Adrenal gland (tissue), 19 donors: ENCODE measurements around the gene ADH5. TPM values are rescaled to one million over a fixed set of nuclear protein-coding genes. Genes with fewer than 3 reads are reported as not detected.

Source experiments
- DNase-seq, 7 donors: peaks; one replicate each; pipeline ENCODE4 v3.0.0-alpha.2; 2019 to 2020
- H3K27ac ChIP-seq, 5 donors: fragments of 200-600 bp; sonication (generic) in 4 of 5; 1 replicate in 3 of 5; 2 replicates in 2 of 5; pipeline versions ENCODE4 v1.5.1 to v1.8.0; 2016 to 2020; ENCODE audit warnings: mild to moderate bottlenecking in 1 of 5
- H3K27me3 ChIP-seq: fragments of 200-600 bp; 2 replicates; pipeline ENCODE4 v1.8.0; 2021
- H3K36me3 ChIP-seq, 2 donors: fragments of 200-600 bp; replicated peaks in 1 of 2; 1 replicate in 1 of 2; 2 replicates in 1 of 2; pipeline versions ENCODE4 v1.5.1 to v1.8.0; 2018 to 2022
- H3K4me1 ChIP-seq, 2 donors: fragments of 200-600 bp; replicated peaks in 1 of 2; 1 replicate in 1 of 2; 2 replicates in 1 of 2; pipeline versions ENCODE4 v1.5.1 to v1.8.0; 2018 to 2021
- H3K4me3 ChIP-seq, 4 donors: fragments of 200-600 bp; sonication (generic) in 3 of 4; one replicate each; pipeline ENCODE4 v1.5.1; 2016 to 2018
- H3K9me3 ChIP-seq, 3 donors: fragments of 200-600 bp; sonication (generic) in 1 of 3; replicated peaks in 1 of 3; 1 replicate in 2 of 3; 2 replicates in 1 of 3; pipeline versions ENCODE4 v1.5.1 to v1.8.0; 2016 to 2021
- POLR2A ChIP-seq, 2 donors: fragments of 450-650 bp; IDR thresholded peaks; one replicate each; pipeline ENCODE4 v1.6.1; 2017; ENCODE audit warnings: antibody characterized with exemption in 2 of 2, mild to moderate bottlenecking in 2 of 2, moderate library complexity in 1 of 2
- WGBS, 4 donors: extraction: QIAGEN DNeasy Blood & Tissue Kit in 2 of 4; methylation state at CpG; one replicate each; pipeline versions ENCODE4 v1.1.5 to v1.1.7; 2013 to 2017; 5-methylcytosine and 5-hydroxymethylcytosine counted together
- intact Hi-C, 2 donors: fragments of 100-400 bp; cut with DNase I; formaldehyde crosslinking; loops; one replicate each; pipeline versions ENCODE4 v1.14.1 to v1.15.0; 2022 to 2023
- long read RNA-seq, 10 donors: library from polyadenylated mRNA in 3 of 10; unstranded in 2 of 10; stranded (forward) in 1 of 10; transcript quantifications; one replicate each; pipeline ENCODE4 v2.0.0 and lab custom pipeline, GENCODE V29; 2021 to 2026
- polyA plus RNA-seq, 3 donors: library from polyadenylated mRNA; stranded (reverse); fragments of 200-250 nt in 2 of 3; fragments of 350-450 nt in 1 of 3; fragmentation: Illumina TruSeq in 1 of 3; extraction: RNeasy Lipid Tissue Mini Kit (QIAGEN cat#74804) in 1 of 3; gene quantifications; one replicate each; pipeline ENCODE4 v1.2.3, GENCODE V29; 2013 to 2014
- total RNA-seq, 9 donors: library from RNA; depleted of rRNA in 4 of 9; stranded (reverse); fragments of >200 nt in 4 of 9; fragments of 120-200 nt in 1 of 9; fragmentation: NEBNext Ultra II Directional in 1 of 9; extraction: Animal tissue kit (Norgen Biotek cat#: 25700) in 1 of 9; gene quantifications; one replicate each; pipeline versions ENCODE4 v1.1.0 to v1.2.4, GENCODE V29; 2013 to 2023
- TF ChIP-seq, protein P1 (sequence below), 6 experiments: fragments of 450-650 bp in 4 of 6; fragments of 200-600 bp in 2 of 6; sonication (generic) in 1 of 6; IDR thresholded peaks; 1 replicate in 5 of 6; 2 replicates in 1 of 6; pipeline versions ENCODE4 v1.5.1 to v1.8.0; 2016 to 2021; ENCODE audit warnings: antibody characterized with exemption in 6 of 6, mild to moderate bottlenecking in 2 of 6, moderate library complexity in 1 of 6
- donor health status: healthy with polysubstance abuse.
- donor health status: Bipolar disorder and iron deficiency.
- donor health status: DM: yes; HTN: yes; CAD: no.
- donor health status: DM: no; HTN: no; CAD: no.
- donor health status: DM: no; HTN: no; CAD: no.
- donor health status: DM: yes; HTN: yes; CAD: no.

The ADH5 gene
- total RNA-seq (100 to 1,000 TPM in 6 of 9 donors, 10 to 100 TPM in 3; 87.3 to 145 (median 120) TPM), polyA plus RNA-seq (10 to 100 TPM; 50.1 to 99.3 (median 70.5) TPM)
- long read RNA-seq, donor 1, transcript ADH5-201 (9 exons, 2,615 nt) = major isoform, 35 of 73 reads
- long read RNA-seq, donor 1, partial matches to known transcripts = 38 of 73 reads
- long read RNA-seq, donor 1, other reads (novel, unspliced or antisense) = 0 of 73 reads
- long read RNA-seq, donor 2, transcript ADH5-201 (9 exons, 2,615 nt) = major isoform, 21 of 69 reads
- long read RNA-seq, donor 2, partial matches to known transcripts = 44 of 69 reads
- long read RNA-seq, donor 2, other reads (novel, unspliced or antisense) = 0 of 69 reads
- long read RNA-seq, donor 3, transcript ADH5-201 (9 exons, 2,615 nt) = major isoform, 31 of 50 reads
- long read RNA-seq, donor 3, partial matches to known transcripts = 18 of 50 reads
- long read RNA-seq, donor 3, other reads (novel, unspliced or antisense) = 0 of 50 reads
- long read RNA-seq, donor 4, transcript ADH5-201 (9 exons, 2,615 nt) = major isoform, 46 of 58 reads
- long read RNA-seq, donor 4, partial matches to known transcripts = 10 of 58 reads
- long read RNA-seq, donor 4, other reads (novel, unspliced or antisense) = 2 of 58 reads
- long read RNA-seq, donor 5, transcript ADH5-201 (9 exons, 2,615 nt) = major isoform, 109 of 120 reads
- long read RNA-seq, donor 5, partial matches to known transcripts = 9 of 120 reads
- long read RNA-seq, donor 5, other reads (novel, unspliced or antisense) = 2 of 120 reads
- long read RNA-seq, donor 6, transcript ADH5-201 (9 exons, 2,615 nt) = major isoform, 29 of 47 reads
- long read RNA-seq, donor 6, partial matches to known transcripts = 15 of 47 reads
- long read RNA-seq, donor 6, other reads (novel, unspliced or antisense) = 2 of 47 reads
- long read RNA-seq, donor 7, transcript ADH5-201 (9 exons, 2,615 nt) = major isoform, 5 of 11 reads
- long read RNA-seq, donor 7, partial matches to known transcripts = 6 of 11 reads
- long read RNA-seq, donor 7, other reads (novel, unspliced or antisense) = 0 of 11 reads
- long read RNA-seq, donor 8, transcript ADH5-201 (9 exons, 2,615 nt) = major isoform, 30 of 103 reads
- long read RNA-seq, donor 8, partial matches to known transcripts = 66 of 103 reads
- long read RNA-seq, donor 8, other reads (novel, unspliced or antisense) = 5 of 103 reads
- long read RNA-seq, donor 9, transcript ADH5-201 (9 exons, 2,615 nt) = major isoform, 39 of 67 reads
- long read RNA-seq, donor 9, partial matches to known transcripts = 27 of 67 reads
- long read RNA-seq, donor 9, other reads (novel, unspliced or antisense) = 0 of 67 reads
- long read RNA-seq, donor 10, transcript ADH5-201 (9 exons, 2,615 nt) = major isoform, 8 of 22 reads
- long read RNA-seq, donor 10, partial matches to known transcripts = 13 of 22 reads
- long read RNA-seq, donor 10, other reads (novel, unspliced or antisense) = 0 of 22 reads

DNA sequence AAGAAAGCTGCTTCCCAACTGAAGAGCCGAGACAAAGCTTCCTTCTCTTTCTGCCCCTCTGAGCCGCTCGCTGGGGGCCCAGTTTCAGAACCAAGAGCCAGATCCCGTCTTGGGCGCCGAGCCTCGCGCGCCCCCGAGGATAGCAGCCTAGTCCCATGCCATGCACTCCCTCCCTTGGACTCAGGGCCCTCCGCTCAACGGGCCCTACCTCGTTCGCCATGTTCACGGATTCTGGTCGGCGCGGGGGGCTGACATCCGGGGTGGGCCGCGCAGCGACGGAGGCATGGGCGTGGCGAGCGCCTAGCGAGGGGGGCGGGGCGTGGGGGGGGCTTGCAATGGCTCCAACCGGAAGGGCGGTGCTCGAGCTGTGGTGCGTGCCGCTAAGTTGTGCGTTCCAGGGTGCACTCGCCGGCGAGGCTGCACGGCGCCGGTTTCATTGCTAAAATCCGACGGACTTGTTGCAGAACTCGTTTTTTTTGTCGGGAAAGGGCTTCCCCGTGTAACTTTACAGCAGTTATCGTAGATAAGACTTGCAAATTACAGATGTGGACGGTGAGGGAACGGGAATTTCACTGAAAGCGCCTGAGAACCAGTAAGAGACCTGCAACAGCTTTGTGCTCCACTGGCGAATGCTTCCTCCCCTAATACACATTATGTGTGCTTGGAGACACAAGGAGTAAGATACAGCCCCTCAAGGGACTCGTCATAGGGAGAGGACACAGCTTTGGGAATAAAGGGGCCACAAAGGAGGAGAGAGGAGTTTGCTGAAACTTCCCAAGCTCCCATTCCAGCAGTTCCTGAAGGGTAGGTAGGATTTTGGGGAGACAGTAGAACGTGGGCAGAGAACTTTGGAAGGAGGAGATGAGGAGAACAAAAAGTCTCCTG, at the start of gene ADH5:
Gene ADH5 (minus strand): TSS at position 308 of the 885 bp plus-strand sequence. CDS start 88 bp downstream, at position 220.
- intact Hi-C loops = no loop called here
- TF ChIP-seq, protein P1, sequence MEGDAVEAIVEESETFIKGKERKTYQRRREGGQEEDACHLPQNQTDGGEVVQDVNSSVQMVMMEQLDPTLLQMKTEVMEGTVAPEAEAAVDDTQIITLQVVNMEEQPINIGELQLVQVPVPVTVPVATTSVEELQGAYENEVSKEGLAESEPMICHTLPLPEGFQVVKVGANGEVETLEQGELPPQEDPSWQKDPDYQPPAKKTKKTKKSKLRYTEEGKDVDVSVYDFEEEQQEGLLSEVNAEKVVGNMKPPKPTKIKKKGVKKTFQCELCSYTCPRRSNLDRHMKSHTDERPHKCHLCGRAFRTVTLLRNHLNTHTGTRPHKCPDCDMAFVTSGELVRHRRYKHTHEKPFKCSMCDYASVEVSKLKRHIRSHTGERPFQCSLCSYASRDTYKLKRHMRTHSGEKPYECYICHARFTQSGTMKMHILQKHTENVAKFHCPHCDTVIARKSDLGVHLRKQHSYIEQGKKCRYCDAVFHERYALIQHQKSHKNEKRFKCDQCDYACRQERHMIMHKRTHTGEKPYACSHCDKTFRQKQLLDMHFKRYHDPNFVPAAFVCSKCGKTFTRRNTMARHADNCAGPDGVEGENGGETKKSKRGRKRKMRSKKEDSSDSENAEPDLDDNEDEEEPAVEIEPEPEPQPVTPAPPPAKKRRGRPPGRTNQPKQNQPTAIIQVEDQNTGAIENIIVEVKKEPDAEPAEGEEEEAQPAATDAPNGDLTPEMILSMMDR (IDR thresholded peaks at IDR 0.05) = no peak
- peak; percentile 33 to 85 for TF ChIP-seq POLR2A (IDR thresholded peaks at IDR 0.05)
- Histone ChIP-seq H3K27me3 (no peaks in the 10 kb centered on the region), H3K4me3 (peak within 1 kb of the TSS; percentile 16 to 99 (median 61)), H3K4me1 (peaks cover 0 to 25% of the 10 kb centered on the region in 2 donors), H3K36me3 (peaks cover 0 to 14% of the 10 kb centered on the region in 2 donors), H3K9me3 (no peaks in the 10 kb centered on the region), H3K27ac (peak within 1 kb of the TSS; percentile 67 to 97 (median 94))
- 0 to 1% (median 1%) methylated on average over 11 to 53 of the region's 53 CpGs for WGBS, 4 donors
- DNase-seq = peak; percentile 82 to 92 (median 88)

DNA sequence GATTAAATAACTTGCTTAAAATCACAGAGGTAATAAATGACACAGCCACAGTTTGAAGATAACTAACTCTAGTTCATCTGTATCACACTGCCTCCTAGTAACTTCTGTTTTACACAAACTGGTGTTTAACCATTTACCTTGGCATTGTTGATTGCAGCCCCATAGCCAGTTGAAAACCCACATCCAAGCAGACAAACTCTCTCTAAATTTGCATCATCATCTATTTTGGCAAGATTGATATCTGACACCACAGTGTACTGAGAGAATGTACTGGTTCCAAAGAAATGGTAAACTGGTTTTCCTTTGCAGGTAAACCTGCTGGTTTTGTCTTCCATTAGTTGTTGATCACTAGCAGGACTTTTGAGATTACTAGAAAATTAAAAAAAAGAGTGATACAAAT, 47.7 kb upstream of the ADH5 start:
- no peak for DNase-seq
- Histone ChIP-seq H3K36me3 (no peaks in the 10 kb centered on the region), H3K4me3 (no peak overlapping the region), H3K9me3 (no peaks in the 10 kb centered on the region), H3K4me1 (no peaks in the 10 kb centered on the region), H3K27ac (no peak overlapping the region), H3K27me3 (no peaks in the 10 kb centered on the region)
- intact Hi-C loops = loop anchor here in 1 of 2 donors (10.0 kb wide), 1 partner anchor 268 kb away; no protein-coding TSS in a partner anchor
- TF ChIP-seq, protein P1 (IDR thresholded peaks at IDR 0.05) = no peak
- TF ChIP-seq POLR2A (IDR thresholded peaks at IDR 0.05) = no peak

DNA sequence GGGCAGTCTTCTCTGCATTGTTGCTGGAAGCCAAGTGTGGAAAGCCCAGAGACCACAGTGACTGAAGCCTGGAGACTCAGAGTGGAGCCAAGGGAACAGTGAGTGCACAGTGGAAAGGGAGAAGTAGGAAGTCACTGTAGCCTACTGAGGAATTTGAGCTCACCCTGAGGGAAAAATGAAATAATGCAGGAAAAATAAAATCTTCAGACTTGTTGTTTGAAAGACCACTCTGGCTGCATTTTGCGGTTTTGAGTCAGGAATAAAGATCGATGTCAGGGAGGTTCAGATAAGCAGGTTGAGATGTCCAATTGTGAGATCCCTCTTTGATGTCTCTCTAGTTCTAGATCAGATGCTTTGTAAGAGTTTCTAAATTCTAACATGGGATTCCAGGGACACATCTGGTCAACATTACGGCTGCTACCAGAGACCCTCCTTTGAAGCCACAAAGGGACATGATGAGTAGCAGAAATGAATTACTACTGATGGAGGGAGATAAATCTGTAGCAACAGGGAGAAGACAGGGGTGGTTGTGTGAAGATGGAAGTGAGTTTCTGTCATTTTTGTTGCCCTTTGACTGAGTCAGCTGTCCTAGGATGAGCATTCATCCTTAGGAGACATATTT, 47.1 kb upstream of the ADH5 start:
- intact Hi-C loops = loop anchor here in 1 of 2 donors (10.0 kb wide), 1 partner anchor 269 kb away; no protein-coding TSS in a partner anchor
- WGBS, 4 donors = 38 to 57% (median 46%) methylated on average over 3 of the region's 3 CpGs

More for the DNA sequence above, 47.1 kb upstream of the ADH5 start:
- no peak for DNase-seq
- Histone ChIP-seq H3K27ac (no peak overlapping the region), H3K9me3 (no peaks in the 10 kb centered on the region), H3K27me3 (no peaks in the 10 kb centered on the region), H3K4me1 (no peaks in the 10 kb centered on the region), H3K36me3 (no peaks in the 10 kb centered on the region), H3K4me3 (no peak overlapping the region)
- no peak for TF ChIP-seq POLR2A (IDR thresholded peaks at IDR 0.05)
- TF ChIP-seq, protein P1 (IDR thresholded peaks at IDR 0.05) = no peak
